Measurements from ENCODE around the gene PSPN. TPM values are rescaled to one million over a fixed set of nuclear protein-coding genes. Genes with fewer than 3 reads are reported as not detected.

The PSPN gene
- total RNA-seq, 1 experiment from 2014 or later: 3.4 TPM

- Histone ChIP-seq H3K9me2 (ENCODE audit: insufficient read depth) (no peaks in the 10 kb centered on the region), H3K79me2 (ENCODE audit: insufficient read depth, low read length) (no peaks in the 10 kb centered on the region), H3K9ac (ENCODE audit: low read length) (peak overlapping the region; percentile 64), H4K20me1 (ENCODE audit: insufficient read depth) (no peaks in the 10 kb centered on the region), H3K36me3 (ENCODE audit: control insufficient read depth in 1 of 2, insufficient read depth in 2 of 2, low read length in 2 of 2) (peaks cover 0 to 3% of the 10 kb centered on the region in 2 experiments; a peak in 1 of 4 replicates), H3K27me3 (ENCODE audit: insufficient read depth, low read length) (no peaks in the 10 kb centered on the region), H3K4me3 (replicated peaks in 1 of 2; ENCODE audit: low read depth in 1 of 2, low read length in 2 of 2) (peak overlapping the region in 1 of 2 experiments; percentile 54; a peak in 3 of 4 replicates), H3K27ac (ENCODE audit: low read depth, low read length) (peak overlapping the region; percentile 61; the same call in 1 of the 2 replicates), H2AFZ (ENCODE audit: low read depth, low read length, poor library complexity, severe bottlenecking) (no peak overlapping the region), H3K9me3 (ENCODE audit: control insufficient read depth in 1 of 2, insufficient read depth in 1 of 2, low read depth in 1 of 2, low read length in 2 of 2) (no peaks in the 10 kb centered on the region), H3K4me1 (ENCODE audit: control insufficient read depth in 1 of 2, insufficient read depth in 2 of 2, low read length in 2 of 2) (peaks cover 5 to 16% of the 10 kb centered on the region in 2 experiments; a peak in 3 of 4 replicates), H3K4me2 (ENCODE audit: low read length) (peak overlapping the region; percentile 78)
- ChIA-PET CTCF (no interaction called here), RAD21 (ENCODE audit: low non-redundant PET in 1 of 2, low total read pairs in 2 of 2, uncharacterized antibody in 2 of 2, unreplicated experiment in 2 of 2) (no interaction called here), POLR2A (interaction anchor here (1.0 kb wide), 1 partner anchor 14 kb away, joined by 3 read pairs; no protein-coding TSS in a partner anchor)
- ATAC-seq: no peak
- DNase-seq (ENCODE audit: low read depth, low spot score): no peak
- TF ChIP-seq ATF3 (IDR thresholded peaks at IDR 0.05): no peak
- no peak for TF ChIP-seq POLR2AphosphoS5 (IDR thresholded peaks at IDR 0.05; ENCODE audit: low read depth, low read length)
- no peak for TF ChIP-seq POLR2A (IDR thresholded peaks at IDR 0.05; ENCODE audit: borderline replicate concordance, extremely low read depth, insufficient read depth, insufficient read length)
- no peak for TF ChIP-seq SRF (IDR thresholded peaks at IDR 0.05; ENCODE audit: low read depth)
- no peak for TF ChIP-seq ZBTB33 (IDR thresholded peaks at IDR 0.05; ENCODE audit: extremely low read depth, insufficient replicate concordance, low read length)
- no peak for TF ChIP-seq YY1 (IDR thresholded peaks at IDR 0.05; ENCODE audit: extremely low read depth, insufficient replicate concordance, low read depth, low read length)
- no peak for TF ChIP-seq ZNF274 (IDR thresholded peaks at IDR 0.05; ENCODE audit: low read depth, low read length)
- no peak for TF ChIP-seq ZFX (IDR thresholded peaks at IDR 0.05)
- no peak for TF ChIP-seq SIN3A (IDR thresholded peaks at IDR 0.05; ENCODE audit: low read depth)
- no peak for TF ChIP-seq JUND (IDR thresholded peaks at IDR 0.05)
- TF ChIP-seq RAD21 (IDR thresholded peaks at IDR 0.05; ENCODE audit: low read depth): no peak
- no peak for TF ChIP-seq CTCF (IDR thresholded peaks at IDR 0.05 in 2 of 3, conservative IDR thresholded peaks at IDR 0.05 in 1 of 3; ENCODE audit: borderline replicate concordance in 1 of 3, insufficient read depth in 1 of 3, low read depth in 2 of 3, low read length in 2 of 3)
- no peak for TF ChIP-seq CBX3 (IDR thresholded peaks at IDR 0.05; ENCODE audit: low read depth)
- TF ChIP-seq FOSL1 (IDR thresholded peaks at IDR 0.05; ENCODE audit: low read depth): no peak
- TF ChIP-seq EZH2phosphoT487 (IDR thresholded peaks at IDR 0.05; ENCODE audit: borderline replicate concordance): no peak
- TF ChIP-seq MAX (IDR thresholded peaks at IDR 0.05): no peak
- TSS peak; percentile 47 for BruUV-seq (replicated peaks)
- intact Hi-C loops (cut with micrococcal nuclease): loop anchor here (5.0 kb wide), 1 partner anchor 363 kb away; the partner anchor contains the start of genes GPR108 and TRIP10
Observed at GRCh38 chr19:6374161-6374709, 1.5 kb downstream of the PSPN start.
